GM12878 (cell line): ENCODE data around the gene RRAD. TPM values are rescaled to one million over a fixed set of nuclear protein-coding genes. Genes with fewer than 3 reads are reported as not detected.

Experiments used
- ATAC-seq: fragments of 200-7000 bp; cut with Tn5 transposase; 3 replicates; pipeline ENCODE4 v1.9.1; 2020; ENCODE audit warnings: mild to moderate bottlenecking, moderate library complexity
- BruUV-seq: library from RNA; stranded (reverse); fragments of 400-500 nt; replicated peaks from 2 replicates; lab custom pipeline; 2021; lab: Mats Ljungman, UMichigan
- CTCF ChIA-PET: fragments of 300-600 bp; sonication (Branson Sonifier 250); formaldehyde crosslinking; extraction: SDS; loops from one replicate; lab custom pipeline; 2021; ENCODE audit warnings: inconsistent platforms; lab: Yijun Ruan, JAX
- POLR2A ChIA-PET: fragments of 350-600 bp; formaldehyde crosslinking; extraction: SDS; loops from one replicate; lab custom pipeline; 2021; ENCODE audit warnings: inconsistent platforms; lab: Charles Lee
- RAD21 ChIA-PET: fragments of 300-600 bp; sonication (Branson Sonifier 250); formaldehyde crosslinking; loops from one replicate; lab custom pipeline; 2023; ENCODE audit warnings: antibody characterized with exemption; ENCODE audit not compliant: unreplicated experiment; lab: Charles Lee
- SMC1A ChIA-PET: fragments of 300-600 bp; sonication (Branson Sonifier 250); formaldehyde crosslinking; loops from one replicate; lab custom pipeline; 2023; ENCODE audit not compliant: unreplicated experiment, uncharacterized antibody; lab: Charles Lee
- DNase-seq: peaks from one replicate; pipeline ENCODE4 v3.0.0-alpha.2; 2011; ENCODE audit warnings: low read depth, low spot score
- FAIRE-seq: peaks from 3 replicates; lab custom pipeline; 2011; peaks lifted over from hg19 to GRCh38; lab: Jason Lieb, UNC
- H2AFZ ChIP-seq: 2 replicates; pipeline ENCODE4 v1.6.0; 2011; ENCODE audit warnings: low read depth, low read length, control low read depth; ENCODE audit not compliant: control insufficient read depth
- H3K27ac ChIP-seq: 2 replicates; pipeline ENCODE4 v1.5.1; 2011; ENCODE audit warnings: control low read depth; ENCODE audit not compliant: control insufficient read depth, insufficient read depth
- H3K27me3 ChIP-seq, 2 experiments: replicated peaks in 1 of 2; 2 replicates each; pipeline versions ENCODE4 v1.6.0 to v1.6.1; 2011; ENCODE audit warnings: low read length in 1 of 2; ENCODE audit not compliant: control insufficient read depth in 2 of 2, insufficient read depth in 2 of 2
- H3K36me3 ChIP-seq, 2 experiments: 2 replicates each; pipeline ENCODE4 v1.5.1; 2011; ENCODE audit warnings: low read length in 1 of 2; ENCODE audit not compliant: control insufficient read depth in 2 of 2, insufficient read depth in 2 of 2
- H3K4me1 ChIP-seq: 2 replicates; pipeline ENCODE4 v1.6.1; 2011; ENCODE audit warnings: mild to moderate bottlenecking, low read length, moderate library complexity, mixed read lengths; ENCODE audit not compliant: control insufficient read depth, insufficient read depth
- H3K4me2 ChIP-seq: 2 replicates; pipeline ENCODE4 v1.6.0; 2011; ENCODE audit warnings: control low read depth; ENCODE audit not compliant: control insufficient read depth, insufficient read depth
- H3K4me3 ChIP-seq: fragments of 200-600 bp; sonication (generic); 2 replicates; pipeline ENCODE4 v1.5.1; 2016
- H3K79me2 ChIP-seq: 2 replicates; pipeline ENCODE4 v1.6.0; 2011; ENCODE audit warnings: low read length; ENCODE audit not compliant: control insufficient read depth, insufficient read depth
- H3K9ac ChIP-seq: 2 replicates; pipeline ENCODE4 v1.8.0; 2011; ENCODE audit warnings: low read length, control low read depth, mixed read lengths; ENCODE audit not compliant: control insufficient read depth, insufficient read depth
- H3K9me3 ChIP-seq: replicated peaks from 3 replicates; pipeline ENCODE4 v1.5.1; 2011; ENCODE audit warnings: mild to moderate bottlenecking, low read length; ENCODE audit not compliant: control insufficient read depth, insufficient read depth
- H4K20me1 ChIP-seq: 2 replicates; pipeline ENCODE4 v1.6.0; 2011; ENCODE audit not compliant: control insufficient read depth, insufficient read depth
- ATF7 ChIP-seq: fragments of 450-650 bp; IDR thresholded peaks from 2 replicates; pipeline ENCODE4 v1.6.1; 2016; ENCODE audit warnings: low read depth, mild to moderate bottlenecking
- BCL3 ChIP-seq: IDR thresholded peaks from 2 replicates; pipeline ENCODE4 v1.6.1; 2011; ENCODE audit warnings: borderline replicate concordance, low read depth, mild to moderate bottlenecking, moderate library complexity, low read length; ENCODE audit not compliant: insufficient read depth, poor library complexity, severe bottlenecking
- CHD2 ChIP-seq: IDR thresholded peaks from 2 replicates; pipeline ENCODE4 v1.6.1; 2011; ENCODE audit warnings: low read depth, low read length, improper control_type of control experiment, borderline replicate concordance
- IKZF2 ChIP-seq, 2 experiments: fragments of 450-650 bp; IDR thresholded peaks; 2 replicates each; pipeline ENCODE4 v1.6.1; 2017; ENCODE audit warnings: mild to moderate bottlenecking in 2 of 2, moderate library complexity in 2 of 2
- IRF5 ChIP-seq: fragments of 450-650 bp; IDR thresholded peaks from 2 replicates; pipeline ENCODE4 v1.6.1; 2017; ENCODE audit warnings: borderline replicate concordance
- MYB ChIP-seq: fragments of 150-350 bp; IDR thresholded peaks from 2 replicates; pipeline ENCODE4 v1.6.1; 2014; ENCODE audit warnings: mild to moderate bottlenecking, low read depth, low read length, borderline replicate concordance
- PRDM15 ChIP-seq: fragments of 450-650 bp; formaldehyde crosslinking; IDR thresholded peaks from 2 replicates; pipeline ENCODE4 v1.4.0; 2020; ENCODE audit warnings: mild to moderate bottlenecking, moderate library complexity
- RB1 ChIP-seq: fragments of 450-650 bp; formaldehyde crosslinking; IDR thresholded peaks from 2 replicates; pipeline ENCODE4 v1.6.1; 2017; ENCODE audit warnings: mild to moderate bottlenecking, borderline replicate concordance
- SMC3 ChIP-seq: IDR thresholded peaks from 2 replicates; pipeline ENCODE4 v1.6.1; 2011; ENCODE audit warnings: low read length, improper control_type of control experiment, borderline replicate concordance
- TCF3 ChIP-seq: IDR thresholded peaks from 2 replicates; pipeline ENCODE4 v1.6.1; 2012; ENCODE audit warnings: low read depth, mild to moderate bottlenecking, low read length, borderline replicate concordance; ENCODE audit not compliant: insufficient read depth
- YY1 ChIP-seq: IDR thresholded peaks from 2 replicates; pipeline ENCODE4 v1.6.1; 2011; ENCODE audit warnings: low read depth, mild to moderate bottlenecking, low read length
- ZNF207 ChIP-seq: fragments of 450-650 bp; IDR thresholded peaks from 2 replicates; pipeline ENCODE4 v1.6.1; 2014; ENCODE audit warnings: antibody characterized with exemption, mild to moderate bottlenecking, borderline replicate concordance
- ZNF622 ChIP-seq: fragments of 450-650 bp; IDR thresholded peaks from 2 replicates; pipeline ENCODE4 v1.6.1; 2017; ENCODE audit warnings: mild to moderate bottlenecking, inconsistent platforms
- WGBS: methylation state at CpG from one replicate; pipeline ENCODE4 v1.1.6; 2016; ENCODE audit warnings: low lambda C conversion rate; ENCODE audit not compliant: insufficient replicate concordance, insufficient coverage; ENCODE audit errors: missing lambda C conversion rate; 5-methylcytosine and 5-hydroxymethylcytosine counted together
- in situ Hi-C: fragments of 300-500 bp; cut with MboI; formaldehyde crosslinking; loops from 9 replicates; pipeline ENCODE4 v1.14.3; 2018; ENCODE audit warnings: mixed read lengths
- intact Hi-C: fragments of 100-400 bp; cut with micrococcal nuclease; formaldehyde crosslinking; loops from one replicate; pipeline ENCODE4 v1.14.2; 2022; ENCODE audit not compliant: unreplicated experiment
- polyA plus RNA-seq, 11 experiments: library from polyadenylated mRNA; depleted of rRNA in 4 of 11; unstranded in 6 of 11; stranded (reverse) in 5 of 11; fragments of >200 nt; fragmentation: Nextera tagmentation in 4 of 11; fragmentation: Illumina TruSeq in 1 of 11; extraction: Ambion mirVana in 4 of 11; extraction: Trizol in 1 of 11; gene quantifications; 1 replicate in 1 of 11; 2 replicates in 10 of 11; pipeline versions ENCODE4 v1.2.1 to v1.2.3, GENCODE V29; 2011 to 2016; ENCODE audit warnings: inconsistent platforms in 2 of 11, missing spikeins in 2 of 11, low read depth in 1 of 11
- total RNA-seq, 4 experiments: library from RNA; depleted of rRNA in 3 of 4; stranded (reverse); fragments of >200 nt in 3 of 4; fragmentation: Illumina TruSeq in 1 of 4; extraction: Trizol in 1 of 4; gene quantifications; 2 replicates each; pipeline versions ENCODE4 v1.2.1 to v1.2.3, GENCODE V29; 2013 to 2021
- TF ChIP-seq, protein P1 (sequence below): fragments of 450-650 bp; IDR thresholded peaks from 2 replicates; pipeline ENCODE4 v1.6.1; 2016; ENCODE audit warnings: mild to moderate bottlenecking

Gene RRAD
- total and polyA plus RNA-seq, 10 of the 15 experiments (the other 5 are each of a cell fraction or from before 2014, with no cell fraction given): 0.11 to 8.5 (median 2.8) TPM

DNA sequence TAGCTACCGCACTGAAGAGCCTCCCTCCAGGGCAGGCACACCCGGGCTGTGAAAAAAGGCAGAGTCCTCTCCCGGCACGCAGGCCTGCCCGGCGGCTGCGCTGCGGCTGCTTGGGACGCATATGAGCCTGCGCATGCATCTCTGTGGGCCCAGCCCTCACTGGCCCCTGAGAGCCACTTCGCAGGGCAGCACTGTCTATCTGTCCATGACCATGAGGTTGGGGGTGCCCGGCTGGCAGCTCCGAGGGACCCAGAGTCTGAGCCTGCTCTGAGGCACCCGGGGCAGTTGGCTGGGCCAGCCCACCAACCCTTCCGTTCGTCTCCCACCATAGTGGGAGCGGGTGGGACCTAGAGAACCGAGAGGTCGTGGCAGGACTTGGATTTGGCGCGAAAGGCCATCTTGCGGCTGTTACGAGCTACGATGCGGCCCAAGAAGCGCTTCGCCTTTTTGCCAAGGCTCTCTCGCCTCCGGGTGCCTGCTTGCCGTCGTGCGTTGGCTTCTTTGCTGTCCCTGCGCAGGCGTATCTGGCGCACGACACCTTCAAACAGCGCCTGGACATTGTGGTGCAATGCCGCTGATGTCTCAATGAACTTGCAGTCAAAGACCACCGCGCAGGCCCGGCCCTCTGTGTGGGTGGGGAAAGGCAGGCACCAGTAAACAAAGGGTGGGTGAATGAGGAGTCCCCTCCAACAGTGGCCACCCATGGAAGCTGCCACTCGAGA, 3.4 kb downstream of the RRAD start:
- ChIA-PET CTCF (interaction anchor here (1.0 kb wide), 1 partner anchor 12 kb away, joined by 3 read pairs; no protein-coding TSS in a partner anchor), RAD21 (interaction anchor here (1.0 kb wide), 1 partner anchor 12 kb away, joined by 3 read pairs; no protein-coding TSS in a partner anchor), SMC1A (no interaction called here), POLR2A (interaction anchor here (0.6 kb wide), 1 partner anchor 1675 kb away, joined by 3 read pairs; no protein-coding TSS in a partner anchor)
- Histone ChIP-seq H3K4me2 (no peak overlapping the region), H4K20me1 (no peaks in the 10 kb centered on the region), H3K9me3 (no peaks in the 10 kb centered on the region), H3K4me1 (peaks cover 13% of the 10 kb centered on the region), H3K79me2 (no peaks in the 10 kb centered on the region), H3K4me3 (no peak overlapping the region), H3K27ac (no peak overlapping the region), H3K36me3 (no peaks in the 10 kb centered on the region), H3K9ac (no peak overlapping the region), H2AFZ (no peak overlapping the region), H3K27me3 (peaks cover 0 to 3% of the 10 kb centered on the region in 2 experiments; a peak in 3 of 4 replicates)
- BruUV-seq: no TSS peak
- in situ Hi-C loops (no loop called here), intact Hi-C loops (no loop called here)
- no peak for FAIRE-seq
- ATAC-seq: no peak
- no peak for DNase-seq
- 54% methylated on average over 35 of the region's 42 CpGs for WGBS
- TF ChIP-seq IRF5: no peak
- TF ChIP-seq ZNF207: no peak
- TF ChIP-seq, protein P1, sequence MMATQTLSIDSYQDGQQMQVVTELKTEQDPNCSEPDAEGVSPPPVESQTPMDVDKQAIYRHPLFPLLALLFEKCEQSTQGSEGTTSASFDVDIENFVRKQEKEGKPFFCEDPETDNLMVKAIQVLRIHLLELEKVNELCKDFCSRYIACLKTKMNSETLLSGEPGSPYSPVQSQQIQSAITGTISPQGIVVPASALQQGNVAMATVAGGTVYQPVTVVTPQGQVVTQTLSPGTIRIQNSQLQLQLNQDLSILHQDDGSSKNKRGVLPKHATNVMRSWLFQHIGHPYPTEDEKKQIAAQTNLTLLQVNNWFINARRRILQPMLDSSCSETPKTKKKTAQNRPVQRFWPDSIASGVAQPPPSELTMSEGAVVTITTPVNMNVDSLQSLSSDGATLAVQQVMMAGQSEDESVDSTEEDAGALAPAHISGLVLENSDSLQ: no peak
- TF ChIP-seq RB1: no peak
- no peak for TF ChIP-seq TCF3
- TF ChIP-seq PRDM15: no peak
- TF ChIP-seq YY1: no peak
- TF ChIP-seq IKZF2 (IDR thresholded peaks at IDR 0.05): no peak
- TF ChIP-seq MYB: no peak
- TF ChIP-seq CHD2: no peak
- no peak for TF ChIP-seq ZNF622
- TF ChIP-seq ATF7: no peak
- no peak for TF ChIP-seq SMC3
- TF ChIP-seq BCL3: no peak
